Fibroblast of peridontal ligament (primary cell): ENCODE measurements around the gene TREM1.

Source experiments
- DNase-seq: peaks from one replicate; pipeline ENCODE4 v3.0.0-alpha.2; 2010; ENCODE audit errors: extremely low read depth

Gene TREM1

GRCh38 chr6:41286544-41287346 lies at the start of gene TREM1:
Gene TREM1, minus strand, starts transcription at chr6:41286682. Its CDS starts 27 bp downstream, at chr6:41286655.
- peak; percentile 18 for DNase-seq

GRCh38 chr6:41335943-41336342 lies 49.5 kb upstream of the TREM1 start:
- DNase-seq = no peak

- DNase-seq = no peak
These were observed 48.8 kb upstream of the TREM1 start, which contains the start of gene NCR2 for GRCh38 chr6:41335296-41335695. Gene NCR2, plus strand, starts transcription at chr6:41335608. Its CDS starts 269 bp downstream, at chr6:41335877.

GRCh38 chr6:41334482-41335040 lies 48.1 kb upstream of the TREM1 start:
- DNase-seq = no peak

GRCh38 chr6:41332842-41333736 lies 46.6 kb upstream of the TREM1 start:
- DNase-seq = no peak

GRCh38 chr6:41332241-41332640 lies 45.8 kb upstream of the TREM1 start:
- no peak for DNase-seq

GRCh38 chr6:41331401-41332150 lies 45.1 kb upstream of the TREM1 start:
- DNase-seq = no peak

GRCh38 chr6:41327177-41327576 lies 40.7 kb upstream of the TREM1 start:
- DNase-seq = no peak

- DNase-seq = no peak
These were observed 39.6 kb upstream of the TREM1 start for GRCh38 chr6:41326092-41326491.

GRCh38 chr6:41325446-41326066 lies 39.1 kb upstream of the TREM1 start:
- no peak for DNase-seq

- no peak for DNase-seq
These were observed 34.7 kb upstream of the TREM1 start for GRCh38 chr6:41321183-41321582.

GRCh38 chr6:41318654-41319565 lies 32.4 kb upstream of the TREM1 start:
- peak; percentile 64 for DNase-seq

- DNase-seq = peak; percentile 2
These were observed 31.8 kb upstream of the TREM1 start for GRCh38 chr6:41318261-41318653.

GRCh38 chr6:41315943-41316620 lies 29.6 kb upstream of the TREM1 start:
- no peak for DNase-seq

GRCh38 chr6:41315203-41315602 lies 28.7 kb upstream of the TREM1 start:
- DNase-seq = no peak

- peak; percentile 59 for DNase-seq
These were observed 19.8 kb upstream of the TREM1 start for GRCh38 chr6:41306187-41306854.

- no peak for DNase-seq
These were observed 16.2 kb upstream of the TREM1 start for GRCh38 chr6:41302638-41303037.

- no peak for DNase-seq
These were observed 12.5 kb upstream of the TREM1 start for GRCh38 chr6:41298785-41299502.
